ENCODE measurements around the gene REPS2.

The REPS2 gene

DNA sequence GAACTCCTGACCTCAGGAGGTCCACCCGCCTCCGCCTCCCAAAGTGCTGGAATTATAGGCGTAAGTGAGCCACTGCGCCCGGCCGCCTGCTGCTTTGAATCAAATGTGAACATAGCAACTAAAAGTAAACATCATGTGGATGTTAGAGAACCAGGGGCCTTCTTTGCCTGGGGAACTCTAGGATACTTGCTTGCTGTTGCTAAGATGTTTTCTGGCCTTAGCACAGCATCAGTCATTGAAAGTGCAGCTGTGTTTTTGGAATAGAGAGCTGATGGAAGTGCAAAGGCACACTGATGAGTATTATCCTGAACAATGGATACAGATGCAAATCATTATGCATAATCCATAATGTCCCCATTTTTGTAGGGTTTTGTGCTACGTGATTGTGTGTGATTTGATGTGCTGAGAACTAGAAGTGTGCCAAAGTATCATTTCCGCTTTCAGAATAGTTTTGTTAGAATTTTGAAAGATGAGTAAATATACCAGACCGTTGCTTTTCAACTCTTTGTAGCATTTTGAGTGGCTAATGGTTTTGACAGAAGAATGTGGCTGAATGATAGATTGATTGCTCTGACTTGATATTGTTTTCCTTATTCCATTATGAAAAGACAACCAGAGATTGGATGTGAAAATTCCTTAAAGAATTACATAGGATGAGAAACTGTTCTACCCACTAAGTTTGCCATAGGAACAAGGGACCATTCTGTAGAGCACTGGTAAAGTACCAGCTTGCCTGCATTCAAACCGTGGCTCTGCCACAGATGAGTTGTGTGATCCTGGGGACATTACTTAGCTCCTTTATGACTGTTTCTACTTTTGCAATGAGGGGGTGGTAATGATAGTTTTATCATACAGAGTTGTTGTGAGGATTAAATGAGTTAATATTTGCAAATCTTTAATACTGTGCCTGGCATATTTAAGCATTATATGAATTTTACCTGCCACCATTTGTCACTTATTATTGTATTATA, 74.7 kb downstream of the REPS2 start:
- in situ Hi-C loops (cut with HindIII; ENCODE audit: low pct_unique_long_range_greater_than_20kb, low sequenced_read_pairs), result no loop called here
- DNase-seq (ENCODE audit: low read depth in 1 of 2, low spot score in 1 of 2), result no peak
- no peak for TF ChIP-seq JUND (IDR thresholded peaks at IDR 0.05; ENCODE audit: low read depth)

DNA sequence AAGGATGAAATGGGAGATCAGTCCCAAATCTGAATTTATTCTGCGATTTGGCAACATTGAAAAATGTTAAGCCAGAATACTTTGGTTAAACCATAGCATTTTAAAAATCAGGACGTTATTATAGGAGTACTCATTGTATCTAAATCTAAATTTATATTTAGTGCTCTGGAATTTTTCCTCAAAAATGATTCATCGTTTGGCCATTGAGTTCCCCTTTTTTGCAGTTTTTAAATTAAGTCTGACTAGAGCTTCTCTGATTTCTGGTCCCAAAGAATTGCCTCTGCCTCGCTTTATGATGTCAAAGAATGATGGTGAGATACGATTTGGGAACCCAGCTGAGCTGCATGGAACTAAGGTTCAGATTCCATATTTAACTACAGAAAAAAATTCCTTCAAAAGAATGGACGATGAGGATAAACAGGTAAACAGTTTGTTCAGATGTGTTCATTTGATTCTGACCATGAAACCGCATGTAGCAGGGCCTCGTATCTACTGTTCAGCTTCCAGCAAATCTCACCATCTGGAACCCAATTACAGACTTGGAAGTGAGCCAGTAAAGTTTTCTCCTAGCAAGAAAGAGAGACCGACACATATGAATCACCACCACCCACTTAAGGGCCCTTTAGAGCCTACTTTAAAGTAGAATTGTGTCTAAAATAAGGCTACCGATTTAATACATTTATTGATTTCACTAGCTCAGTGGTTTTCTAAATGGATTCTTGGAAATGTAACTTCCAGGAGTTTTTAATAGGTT, 75.6 kb downstream of the REPS2 start:
- in situ Hi-C loops (cut with HindIII; ENCODE audit: low pct_unique_long_range_greater_than_20kb, low sequenced_read_pairs), result no loop called here
- TF ChIP-seq JUND (IDR thresholded peaks at IDR 0.05; ENCODE audit: low read depth), result no peak
- DNase-seq (ENCODE audit: low read depth in 1 of 2, low spot score in 1 of 2), result no peak

DNA sequence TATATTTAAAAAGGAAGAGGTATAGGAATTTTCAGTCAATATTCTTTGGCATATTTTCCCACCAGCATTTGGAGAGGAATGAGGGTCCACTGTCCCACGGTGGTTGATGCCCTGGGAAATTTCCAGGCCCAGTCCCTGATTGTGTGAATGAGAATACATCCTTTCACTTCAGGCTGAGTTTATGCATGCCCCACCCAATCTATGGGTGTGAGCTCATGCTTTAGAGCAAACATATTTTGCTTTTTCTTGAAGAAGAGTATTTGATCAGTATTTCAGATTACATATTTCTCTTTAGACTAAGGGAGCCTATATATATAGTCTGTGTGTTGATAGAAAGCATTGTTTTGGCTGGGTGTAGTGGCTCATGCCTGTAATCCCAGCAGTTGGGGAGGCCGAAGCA, 77.2 kb downstream of the REPS2 start:
- in situ Hi-C loops (cut with HindIII; ENCODE audit: low pct_unique_long_range_greater_than_20kb, low sequenced_read_pairs), result no loop called here
- no peak for DNase-seq (ENCODE audit: low read depth in 1 of 2, low spot score in 1 of 2)
- TF ChIP-seq JUND (IDR thresholded peaks at IDR 0.05; ENCODE audit: low read depth), result no peak

DNA sequence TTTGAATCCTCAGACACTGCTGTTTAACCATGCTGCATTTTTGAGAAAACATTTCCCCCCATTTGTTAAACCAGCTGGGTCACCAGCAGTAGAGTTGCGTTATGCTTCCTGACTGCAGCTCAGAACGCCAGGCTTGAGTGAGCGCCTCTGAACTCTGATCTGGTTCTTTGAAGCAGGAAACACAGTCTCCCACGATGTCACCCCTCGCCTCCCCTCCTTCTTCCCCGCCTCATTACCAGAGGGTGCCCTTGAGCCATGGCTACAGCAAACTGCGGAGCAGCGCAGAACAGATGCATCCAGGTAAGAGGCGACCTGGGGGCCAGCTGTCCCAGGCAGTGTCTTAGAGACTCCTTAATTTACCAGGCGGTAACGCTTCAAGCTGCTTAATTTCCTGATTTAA, 78.4 kb downstream of the REPS2 start:
- in situ Hi-C loops (cut with HindIII; ENCODE audit: low pct_unique_long_range_greater_than_20kb, low sequenced_read_pairs), result no loop called here
- TF ChIP-seq JUND (IDR thresholded peaks at IDR 0.05; ENCODE audit: low read depth), result no peak
- no peak for DNase-seq (ENCODE audit: low read depth in 1 of 2, low spot score in 1 of 2)

DNA sequence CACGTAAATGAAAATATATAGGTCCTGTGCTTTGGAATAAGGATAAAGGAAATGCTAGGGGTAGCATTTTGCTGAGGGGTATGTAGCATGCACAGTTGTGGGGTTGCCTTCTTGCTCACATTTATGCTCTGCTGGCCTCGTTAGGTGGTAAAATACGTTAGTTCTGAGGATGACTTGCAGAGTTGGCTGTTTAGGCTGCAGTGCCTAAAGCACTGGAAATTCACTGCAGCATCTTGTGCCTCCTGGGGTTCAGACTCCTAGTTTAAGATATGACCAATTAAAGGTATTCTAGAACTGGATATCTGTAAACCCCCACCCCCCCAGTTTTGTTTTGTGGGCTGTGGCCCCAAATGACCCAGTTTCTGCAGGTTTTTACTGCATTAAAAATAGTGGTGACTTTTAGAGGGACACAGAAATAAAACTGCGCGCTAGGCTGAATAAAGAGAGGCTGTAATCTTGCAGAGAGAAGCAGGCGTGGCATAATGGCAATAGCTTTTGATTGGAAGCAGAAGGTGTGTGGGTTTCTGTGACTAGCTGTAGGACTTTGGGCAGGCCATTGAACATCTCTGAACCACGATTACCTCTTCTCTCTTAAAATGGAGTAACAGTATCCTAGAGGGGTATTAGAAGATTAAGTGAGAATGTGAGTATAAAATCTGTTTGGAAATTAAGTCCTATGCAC, 79.3 kb downstream of the REPS2 start:
- in situ Hi-C loops (cut with HindIII; ENCODE audit: low pct_unique_long_range_greater_than_20kb, low sequenced_read_pairs), result no loop called here
- TF ChIP-seq JUND (IDR thresholded peaks at IDR 0.05; ENCODE audit: low read depth), result no peak
- DNase-seq (ENCODE audit: low read depth in 1 of 2, low spot score in 1 of 2), result no peak

DNA sequence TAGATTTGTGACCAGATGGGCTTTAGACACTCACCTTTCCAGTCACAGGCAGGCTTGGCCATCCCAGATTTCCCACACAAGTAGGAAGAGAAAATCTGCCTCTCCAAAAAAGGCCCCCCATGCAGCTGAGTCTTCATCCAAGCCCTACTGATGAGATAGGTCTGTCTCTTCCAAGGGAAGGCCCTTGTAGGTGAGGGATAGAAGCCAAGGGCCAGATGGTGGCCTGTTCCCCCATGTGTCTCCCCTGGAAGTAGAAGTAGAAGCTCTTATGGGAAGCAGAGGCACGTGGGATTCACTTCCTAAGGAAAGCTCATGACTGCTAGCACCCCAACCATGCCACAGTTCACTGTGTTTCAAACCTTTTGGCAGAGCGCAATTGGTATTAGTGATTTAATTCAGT, 81.5 kb downstream of the REPS2 start:
- no peak for TF ChIP-seq JUND (IDR thresholded peaks at IDR 0.05; ENCODE audit: low read depth)
- in situ Hi-C loops (cut with HindIII; ENCODE audit: low pct_unique_long_range_greater_than_20kb, low sequenced_read_pairs), result no loop called here

DNA sequence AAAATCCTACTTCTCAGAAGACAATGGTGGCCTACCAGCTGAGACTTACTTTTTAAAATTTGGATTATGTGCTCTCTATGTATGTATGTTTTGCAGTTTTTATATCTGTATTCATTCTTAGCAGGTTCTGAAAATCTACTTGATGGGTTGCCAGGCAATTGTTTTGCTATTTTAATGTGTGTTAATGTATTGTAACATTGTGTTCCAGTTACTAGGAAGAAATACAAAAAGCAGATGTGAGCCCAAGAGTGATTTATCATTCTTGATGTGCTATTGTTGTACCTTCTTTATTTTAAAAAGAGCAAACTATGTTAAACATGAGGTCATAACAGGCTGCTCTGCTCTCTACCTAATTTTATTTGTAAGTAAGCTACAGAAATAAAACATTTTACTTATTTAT, 81.9 kb downstream of the REPS2 start:
- no peak for DNase-seq (ENCODE audit: low read depth in 1 of 2, low spot score in 1 of 2)
- TF ChIP-seq JUND (IDR thresholded peaks at IDR 0.05; ENCODE audit: low read depth), result no peak
- in situ Hi-C loops (cut with HindIII; ENCODE audit: low pct_unique_long_range_greater_than_20kb, low sequenced_read_pairs), result no loop called here

More for the DNA sequence above, 81.5 kb downstream of the REPS2 start:
- no peak for DNase-seq (ENCODE audit: low read depth in 1 of 2, low spot score in 1 of 2)

DNA sequence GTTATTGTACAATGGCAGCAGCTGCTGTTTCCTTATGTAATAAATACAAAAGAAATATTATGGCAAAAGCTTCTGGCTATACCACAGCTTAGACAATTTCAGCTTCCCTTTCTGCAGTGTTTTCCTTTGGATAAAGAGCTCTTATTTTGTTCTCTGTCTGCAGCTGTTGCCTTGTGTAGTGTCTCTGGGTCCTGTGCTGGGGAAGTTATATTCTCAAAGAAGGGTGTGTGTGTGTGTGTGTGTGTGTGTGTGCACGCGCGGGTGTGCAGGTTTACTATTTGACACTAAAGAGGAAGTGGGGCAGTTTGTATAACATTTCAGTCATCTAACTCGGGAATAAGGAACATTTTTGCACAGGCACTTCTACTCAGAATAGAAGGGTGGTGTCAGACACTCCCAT, 83.6 kb downstream of the REPS2 start:
- DNase-seq (ENCODE audit: low read depth in 1 of 2, low spot score in 1 of 2), result no peak
- in situ Hi-C loops (cut with HindIII; ENCODE audit: low pct_unique_long_range_greater_than_20kb, low sequenced_read_pairs), result no loop called here
- TF ChIP-seq JUND (IDR thresholded peaks at IDR 0.05; ENCODE audit: low read depth), result no peak

DNA sequence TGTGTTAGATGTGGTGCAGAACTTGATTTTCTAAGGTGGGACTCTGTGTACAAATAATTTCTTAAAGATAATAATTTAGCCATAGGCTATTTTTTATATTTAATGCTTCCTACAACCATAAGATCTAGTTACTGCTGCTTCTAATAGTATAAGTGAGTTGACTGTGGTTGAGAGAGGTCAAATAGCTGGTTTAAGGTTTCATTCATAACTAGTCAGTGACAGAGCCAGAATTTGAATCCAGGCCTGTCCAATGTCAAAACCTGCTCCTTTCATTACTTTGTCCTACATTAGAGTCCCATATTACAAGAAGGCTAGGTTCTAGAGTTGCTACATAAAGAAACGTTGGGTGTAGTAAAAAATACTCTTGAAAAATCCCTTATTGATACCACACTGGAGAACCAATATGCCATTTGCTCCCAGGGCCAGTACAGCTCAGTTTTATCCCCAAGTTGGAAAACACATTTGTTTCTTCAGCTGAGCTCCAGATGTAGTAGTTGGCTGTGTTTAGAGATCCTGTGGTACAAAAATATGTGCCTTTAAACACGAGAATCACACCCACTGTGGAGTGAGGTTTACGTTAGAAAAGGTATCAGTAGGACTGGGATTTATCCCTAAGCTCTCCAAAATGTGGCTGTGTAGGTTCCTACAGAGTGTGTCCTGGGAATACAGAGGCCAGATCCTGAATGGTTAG, 84.3 kb downstream of the REPS2 start:
- DNase-seq (ENCODE audit: low read depth in 1 of 2, low spot score in 1 of 2), result no peak
- in situ Hi-C loops (cut with HindIII; ENCODE audit: low pct_unique_long_range_greater_than_20kb, low sequenced_read_pairs), result no loop called here
- TF ChIP-seq JUND (IDR thresholded peaks at IDR 0.05; ENCODE audit: low read depth), result no peak

DNA sequence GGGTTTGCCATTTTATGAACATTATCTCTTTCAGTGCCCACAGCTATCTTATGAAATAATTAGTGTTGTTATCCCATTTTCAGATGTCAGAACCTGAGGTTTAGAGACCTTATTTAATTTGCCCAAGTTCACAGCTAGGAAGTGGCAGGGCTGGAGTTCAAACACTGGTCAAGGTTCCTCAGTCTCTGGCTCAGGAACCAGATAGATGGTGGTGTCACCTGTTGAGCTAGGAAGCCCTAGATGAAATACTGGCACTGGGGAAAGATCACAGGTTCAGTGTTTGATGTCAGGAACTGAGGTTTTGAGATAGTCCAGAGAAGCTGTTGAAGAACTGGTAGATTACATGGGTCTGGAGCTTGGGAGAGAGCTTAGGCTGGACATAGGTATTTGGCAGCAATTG, 85.4 kb downstream of the REPS2 start:
- in situ Hi-C loops (cut with HindIII; ENCODE audit: low pct_unique_long_range_greater_than_20kb, low sequenced_read_pairs), result no loop called here
- TF ChIP-seq JUND (IDR thresholded peaks at IDR 0.05; ENCODE audit: low read depth), result no peak
- DNase-seq (ENCODE audit: low read depth in 1 of 2, low spot score in 1 of 2), result no peak

DNA sequence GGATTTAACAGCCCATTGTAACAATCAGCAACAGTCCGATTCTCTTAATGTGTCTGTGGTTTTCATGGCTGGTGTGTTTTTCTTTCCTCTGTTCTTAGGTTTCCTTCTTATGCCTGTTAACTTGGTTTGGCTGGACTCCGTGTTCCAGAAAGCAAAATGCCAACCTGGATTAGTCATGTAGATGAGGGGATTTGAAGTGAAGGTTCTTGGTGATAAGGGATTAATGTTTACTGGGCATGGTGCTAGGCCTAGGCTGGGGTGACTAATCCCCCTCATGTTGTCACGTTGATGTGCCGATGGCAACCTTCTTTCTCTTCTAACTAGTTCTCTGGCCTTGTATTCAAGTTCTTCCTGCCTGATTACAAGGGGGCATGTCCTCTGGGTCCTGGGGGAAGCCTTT, 85.9 kb downstream of the REPS2 start:
- no peak for TF ChIP-seq JUND (IDR thresholded peaks at IDR 0.05; ENCODE audit: low read depth)
- in situ Hi-C loops (cut with HindIII; ENCODE audit: low pct_unique_long_range_greater_than_20kb, low sequenced_read_pairs), result no loop called here
- DNase-seq (ENCODE audit: low read depth in 1 of 2, low spot score in 1 of 2), result no peak

DNA sequence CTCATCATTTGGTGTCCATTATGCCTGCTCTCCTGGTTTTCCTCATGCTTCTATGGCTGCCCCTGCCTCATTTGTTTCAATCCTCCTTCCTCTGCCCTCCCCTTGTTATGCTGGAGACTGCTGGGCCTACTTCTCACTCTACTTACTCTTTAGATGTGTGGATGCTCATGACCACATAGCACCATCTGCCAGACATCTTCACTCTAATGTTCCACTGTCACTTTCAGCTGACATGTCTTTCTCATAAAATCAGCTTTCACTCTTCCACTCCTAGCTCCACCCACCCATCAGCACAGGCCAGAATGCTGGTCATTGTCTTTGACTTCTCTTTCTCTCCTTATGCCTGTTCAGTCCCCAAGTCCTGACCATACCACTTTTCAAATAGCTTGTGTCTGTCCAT, 86.8 kb downstream of the REPS2 start:
- no peak for DNase-seq (ENCODE audit: low read depth in 1 of 2, low spot score in 1 of 2)
- in situ Hi-C loops (cut with HindIII; ENCODE audit: low pct_unique_long_range_greater_than_20kb, low sequenced_read_pairs), result no loop called here
- no peak for TF ChIP-seq JUND (IDR thresholded peaks at IDR 0.05; ENCODE audit: low read depth)
